HG02571 (cell line): ENCODE results near the gene UBIAD1.

Experiments
- ATAC-seq: cut with Tn5 transposase; IDR thresholded peaks from one replicate; pipeline ENCODE4 v1.9.1; 2021; ENCODE audit warnings: mild to moderate bottlenecking, moderate library complexity; ENCODE audit not compliant: unreplicated experiment

UBIAD1 gene

GRCh38 chr1:11337580-11338073 lies 64.6 kb downstream of the UBIAD1 start:
- no peak for ATAC-seq
